GM20000 (cell line): ENCODE measurements around the gene MRPS2.

Experiments
- DNase-seq: peaks from one replicate; pipeline ENCODE4 v3.0.0; 2012; ENCODE audit warnings: low spot score
- CTCF ChIP-seq: IDR thresholded peaks from 2 replicates; pipeline ENCODE4 v1.5.1; 2012; ENCODE audit warnings: mild to moderate bottlenecking, control low read depth; ENCODE audit errors: extremely low read depth, missing control alignments

The MRPS2 gene

GRCh38 chr9:135494791-135495559 lies 5.5 kb upstream of the MRPS2 start:
- TF ChIP-seq CTCF, result no peak

GRCh38 chr9:135498381-135499126 lies 1.9 kb upstream of the MRPS2 start:
- TF ChIP-seq CTCF, result no peak
- no peak for DNase-seq

More at GRCh38 chr9:135494791-135495559, 5.5 kb upstream of the MRPS2 start:
- DNase-seq, result no peak

DNA sequence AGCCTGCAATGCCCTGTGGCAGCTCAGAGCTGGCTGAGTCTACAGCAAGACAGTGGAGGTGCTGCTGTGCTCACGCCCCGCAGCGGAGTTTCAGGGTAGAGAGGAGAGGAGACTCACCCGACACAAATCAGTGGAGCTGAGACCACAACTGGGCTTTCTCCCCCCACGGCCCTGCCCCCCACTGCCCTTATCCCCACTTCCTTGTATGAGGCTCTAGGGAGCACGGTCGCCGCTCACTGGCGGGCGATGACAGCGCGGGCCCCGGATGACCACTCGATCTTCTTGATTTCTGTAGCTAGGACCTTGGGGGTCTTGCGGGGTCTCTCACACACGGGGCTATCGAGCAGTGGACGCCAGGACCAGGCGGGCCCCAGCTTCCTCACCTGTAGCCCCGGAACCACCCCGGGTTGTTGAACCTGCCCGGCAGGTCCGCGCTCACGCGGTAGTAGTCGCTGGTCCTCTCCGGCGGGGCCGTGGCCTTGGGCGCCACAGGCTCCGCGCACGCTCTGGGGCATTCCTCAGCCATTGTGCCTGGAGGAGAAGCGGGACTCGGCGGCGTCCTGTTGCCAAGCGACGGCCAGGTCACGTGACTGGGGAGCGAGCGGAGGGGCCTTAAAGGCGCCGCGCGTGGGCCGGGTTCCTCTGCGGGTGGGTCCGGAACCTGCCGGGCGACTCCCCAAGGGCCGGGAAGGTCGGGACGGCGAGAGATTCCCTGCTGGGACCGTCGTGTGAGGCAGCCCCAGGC lies 984 bp upstream of the MRPS2 start:
- no peak for TF ChIP-seq CTCF
- peak; percentile 90 for DNase-seq

- TF ChIP-seq CTCF, result no peak
Observed at GRCh38 chr9:135500071-135500524, 384 bp upstream of the MRPS2 start.

DNA sequence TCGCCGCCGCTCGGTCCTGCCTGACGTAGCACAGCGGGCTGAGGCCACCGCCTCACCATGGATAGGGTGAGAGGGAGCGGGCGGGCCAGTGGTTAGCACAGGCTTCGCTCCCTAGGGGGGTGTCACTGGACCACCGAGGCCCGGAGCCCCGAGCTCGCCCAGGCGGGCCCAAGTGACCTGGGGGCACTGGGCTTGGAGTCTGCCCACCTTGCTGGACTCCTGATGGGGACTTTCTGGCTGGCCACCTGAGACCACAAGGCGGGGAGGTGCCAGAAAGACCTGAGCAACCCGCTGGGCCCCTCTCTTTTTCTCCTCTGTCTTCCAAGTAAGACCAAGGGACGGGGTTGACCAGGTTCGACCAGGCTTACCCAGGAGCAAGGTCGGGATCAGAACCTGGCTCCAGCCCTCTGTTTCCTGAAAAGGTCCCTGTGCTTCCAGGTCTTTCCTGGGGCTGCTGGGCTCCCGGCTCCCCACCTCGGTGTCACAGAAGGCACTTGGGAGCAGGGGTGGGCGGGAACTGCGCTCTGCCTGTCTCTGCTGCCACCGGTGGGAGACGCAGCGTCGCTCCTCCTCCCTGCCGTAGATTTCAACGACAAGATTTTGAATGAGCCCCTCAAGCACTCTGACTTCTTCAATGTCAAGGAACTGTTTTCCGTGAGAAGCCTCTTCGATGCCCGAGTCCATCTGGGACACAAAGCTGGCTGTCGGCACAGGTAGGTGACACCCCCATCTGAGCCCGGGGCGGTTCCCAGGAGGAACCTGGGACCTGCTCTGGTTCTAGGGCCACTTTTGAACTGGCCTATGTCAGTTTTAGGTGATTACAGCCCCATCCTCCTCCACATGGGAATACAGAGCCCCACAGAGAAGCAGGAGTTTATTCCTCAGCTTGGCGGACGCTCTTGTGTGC lies 1.0 kb downstream of the MRPS2 start:
- DNase-seq, result peak; percentile 86
- no peak for TF ChIP-seq CTCF

More at GRCh38 chr9:135500071-135500524, 384 bp upstream of the MRPS2 start:
- no peak for DNase-seq

DNA sequence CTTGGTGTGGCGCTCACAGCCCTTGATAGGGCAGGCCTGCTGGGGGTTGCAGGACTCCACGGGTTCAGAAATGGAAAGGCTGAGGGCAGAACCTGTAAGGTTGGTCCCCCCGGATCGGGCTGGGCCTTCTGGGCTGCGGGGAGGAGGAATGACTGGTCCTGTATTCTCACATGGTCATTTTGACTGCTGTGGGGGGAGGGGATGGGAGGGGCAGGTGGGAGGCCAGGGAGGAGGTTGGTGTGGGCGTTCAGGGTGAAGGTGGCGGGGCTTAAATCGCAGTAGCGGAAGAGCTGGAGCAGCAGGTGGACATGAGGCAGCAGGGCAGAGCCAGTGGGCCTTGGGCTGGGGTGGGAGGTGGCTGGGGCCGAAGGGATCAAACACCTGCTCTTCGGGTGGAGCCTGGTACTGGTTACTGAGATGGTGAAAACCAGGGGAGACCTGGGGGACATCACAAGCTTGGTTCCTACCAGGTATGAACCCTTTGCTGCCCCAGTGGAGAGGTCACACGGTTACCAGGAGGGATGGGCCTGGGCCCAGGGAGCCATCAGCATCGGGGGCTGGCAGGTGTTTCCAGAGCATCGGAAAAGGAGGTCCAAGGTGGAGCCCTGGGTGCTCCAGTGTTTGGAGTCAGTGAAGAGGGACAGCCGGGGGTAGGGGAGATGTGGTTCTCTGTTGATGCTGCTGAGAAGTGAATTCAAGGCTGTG lies 1.8 kb downstream of the MRPS2 start:
- no peak for TF ChIP-seq CTCF
- DNase-seq, result no peak
